ENCODE data around the gene TPPP3.

GRCh38 chr16:67341250-67341649 lies 52.0 kb downstream of the TPPP3 start:
- TF ChIP-seq CTCF (conservative IDR thresholded peaks at IDR 0.05 in 1 of 2, IDR thresholded peaks at IDR 0.05 in 1 of 2; ENCODE audit: extremely low read depth in 1 of 2, insufficient read depth in 1 of 2, low read depth in 1 of 2, low read length in 2 of 2) (no peak), EZH2 (IDR thresholded peaks at IDR 0.05; ENCODE audit: borderline replicate concordance, low read length) (no peak)
